H9 (cell line): ENCODE measurements around the gene VRK1. TPM values are rescaled to one million over a fixed set of nuclear protein-coding genes. Genes with fewer than 3 reads are reported as not detected.

Experiments
- DNase-seq: peaks from one replicate; pipeline ENCODE4 v3.0.0-alpha.2; 2017
- H2AFZ ChIP-seq: one replicate; pipeline ENCODE4 v1.6.1; 2013; ENCODE audit warnings: mild to moderate bottlenecking, low read length, control low read depth, moderate library complexity
- H2AK5ac ChIP-seq: 2 replicates; pipeline ENCODE4 v1.6.1; 2013; ENCODE audit warnings: low read length, control low read depth, mixed read lengths; ENCODE audit not compliant: insufficient read length
- H2BK120ac ChIP-seq: one replicate; pipeline ENCODE4 v1.6.1; 2013; ENCODE audit warnings: low read depth, mild to moderate bottlenecking, low read length, control low read depth, inconsistent platforms; ENCODE audit not compliant: poor library complexity, severe bottlenecking
- H2BK12ac ChIP-seq: 2 replicates; pipeline ENCODE4 v1.6.1; 2013; ENCODE audit warnings: low read length, control low read depth, mixed read lengths, low read depth; ENCODE audit not compliant: insufficient read length
- H2BK15ac ChIP-seq: 2 replicates; pipeline ENCODE4 v1.6.1; 2013; ENCODE audit warnings: low read depth, low read length, control low read depth
- H2BK20ac ChIP-seq: one replicate; pipeline ENCODE4 v1.6.1; 2013; ENCODE audit warnings: low read depth, mild to moderate bottlenecking, low read length, control low read depth, inconsistent platforms; ENCODE audit not compliant: poor library complexity, severe bottlenecking
- H2BK5ac ChIP-seq: 2 replicates; pipeline ENCODE4 v1.6.1; 2013; ENCODE audit warnings: low read length, control low read depth, mixed read lengths; ENCODE audit not compliant: insufficient read length
- H3K14ac ChIP-seq: 2 replicates; pipeline ENCODE4 v1.6.1; 2013; ENCODE audit warnings: low read length, control low read depth; ENCODE audit not compliant: insufficient read depth
- H3K18ac ChIP-seq: 2 replicates; pipeline ENCODE4 v1.6.1; 2013; ENCODE audit warnings: low read depth, mild to moderate bottlenecking, mixed read lengths, low read length, control low read depth; ENCODE audit not compliant: insufficient read length
- H3K23ac ChIP-seq: 2 replicates; pipeline ENCODE4 v1.6.1; 2013; ENCODE audit warnings: low read length, control low read depth, mixed read lengths, low read depth; ENCODE audit not compliant: insufficient read length
- H3K23me2 ChIP-seq: 2 replicates; pipeline ENCODE4 v1.6.1; 2013; ENCODE audit warnings: low read depth, mild to moderate bottlenecking, mixed read lengths, low read length, control low read depth; ENCODE audit not compliant: insufficient read length, poor library complexity, severe bottlenecking
- H3K27ac ChIP-seq: 2 replicates; pipeline ENCODE4 v1.5.1; 2013; ENCODE audit warnings: low read length, control low read depth, mixed read lengths, low read depth; ENCODE audit not compliant: insufficient read length
- H3K27me3 ChIP-seq: 2 replicates; pipeline ENCODE4 v1.6.1; 2013; ENCODE audit warnings: low read length, control low read depth, inconsistent platforms; ENCODE audit not compliant: insufficient read depth
- H3K4ac ChIP-seq: 2 replicates; pipeline ENCODE4 v1.6.1; 2013; ENCODE audit warnings: low read depth, mild to moderate bottlenecking, control low read depth, inconsistent platforms, low read length, moderate library complexity
- H3K4me1 ChIP-seq: 2 replicates; pipeline ENCODE4 v1.6.1; 2013; ENCODE audit warnings: low read length, control low read depth, inconsistent platforms; ENCODE audit not compliant: insufficient read depth
- H3K4me2 ChIP-seq: 2 replicates; pipeline ENCODE4 v1.6.1; 2013; ENCODE audit warnings: low read length, control low read depth, mixed read lengths; ENCODE audit not compliant: insufficient read length, insufficient read depth
- H3K56ac ChIP-seq: 2 replicates; pipeline ENCODE4 v1.6.1; 2013; ENCODE audit warnings: low read depth, mild to moderate bottlenecking, mixed read lengths, low read length, control low read depth; ENCODE audit not compliant: insufficient read length
- H3K79me1 ChIP-seq: 2 replicates; pipeline ENCODE4 v1.6.1; 2013; ENCODE audit warnings: low read depth, mild to moderate bottlenecking, moderate library complexity, low read length, control low read depth, inconsistent platforms; ENCODE audit not compliant: insufficient read depth, poor library complexity, severe bottlenecking
- H3K79me2 ChIP-seq: 2 replicates; pipeline ENCODE4 v1.6.1; 2013; ENCODE audit warnings: low read length, control low read depth, inconsistent platforms; ENCODE audit not compliant: insufficient read depth
- H3K9ac ChIP-seq: 2 replicates; pipeline ENCODE4 v1.6.1; 2013; ENCODE audit warnings: low read length, control low read depth, mixed read lengths; ENCODE audit not compliant: insufficient read length; ENCODE audit errors: extremely low read depth
- H3K9me3 ChIP-seq: one replicate; pipeline ENCODE4 v1.6.1; 2013; ENCODE audit warnings: low read depth, low read length, inconsistent platforms; ENCODE audit not compliant: control insufficient read depth
- H3T11ph ChIP-seq: one replicate; pipeline ENCODE4 v1.6.1; 2013; ENCODE audit warnings: mild to moderate bottlenecking, low read length, control low read depth, inconsistent platforms
- H4K20me1 ChIP-seq: one replicate; pipeline ENCODE4 v1.6.1; 2013; ENCODE audit not compliant: control insufficient read depth, insufficient read length, insufficient read depth
- H4K5ac ChIP-seq: 2 replicates; pipeline ENCODE4 v1.6.1; 2013; ENCODE audit warnings: low read depth, mild to moderate bottlenecking, mixed read lengths, low read length, control low read depth; ENCODE audit not compliant: insufficient read length
- H4K8ac ChIP-seq: replicated peaks from 2 replicates; pipeline ENCODE4 v1.6.1; 2013; ENCODE audit warnings: low read length, control low read depth, mixed read lengths, low read depth; ENCODE audit not compliant: insufficient read length
- H4K91ac ChIP-seq: 2 replicates; pipeline ENCODE4 v1.6.1; 2013; ENCODE audit warnings: low read depth, mild to moderate bottlenecking, moderate library complexity, mixed read lengths, low read length, control low read depth; ENCODE audit not compliant: insufficient read length
- H3K27ac Mint-ChIP-seq, 3 experiments: 2 replicates in 2 of 3; 3 replicates in 1 of 3; pipeline ENCODE4 v1.8.0; 2020 to 2021; ENCODE audit warnings: mixed read lengths in 3 of 3, mild to moderate bottlenecking in 1 of 3, moderate library complexity in 1 of 3
- H3K27me3 Mint-ChIP-seq: 2 replicates; pipeline ENCODE4 v1.8.0; 2021; ENCODE audit warnings: low read depth, mild to moderate bottlenecking, moderate library complexity, mixed read lengths
- H3K36me3 Mint-ChIP-seq, 3 experiments: 2 replicates in 2 of 3; 3 replicates in 1 of 3; pipeline ENCODE4 v1.8.0; 2020 to 2021; ENCODE audit warnings: low read depth in 3 of 3, mixed read lengths in 3 of 3; ENCODE audit not compliant: insufficient read depth in 1 of 3
- H3K4me1 Mint-ChIP-seq, 2 experiments: 2 replicates each; pipeline ENCODE4 v1.8.0; 2020; ENCODE audit warnings: mixed read lengths in 2 of 2
- H3K4me3 Mint-ChIP-seq, 2 experiments: 2 replicates in 1 of 2; 3 replicates in 1 of 2; pipeline ENCODE4 v1.8.0; 2020 to 2021; ENCODE audit warnings: mild to moderate bottlenecking in 2 of 2, mixed read lengths in 2 of 2, moderate library complexity in 1 of 2
- H3K9me3 Mint-ChIP-seq, 2 experiments: 2 replicates in 1 of 2; 3 replicates in 1 of 2; pipeline ENCODE4 v1.8.0; 2020; ENCODE audit warnings: mild to moderate bottlenecking in 2 of 2, mixed read lengths in 2 of 2, moderate library complexity in 1 of 2
- CTCF ChIP-seq: fragments of 200-600 bp; sonication (generic); conservative IDR thresholded peaks from 3 replicates; pipeline ENCODE4 v1.8.0; 2021; ENCODE audit warnings: antibody characterized with exemption, mild to moderate bottlenecking
- WGBS: extraction: QIAGEN DNeasy Blood & Tissue Kit; methylation state at CpG from one replicate; pipeline ENCODE4 v1.1.7; 2013; ENCODE audit warnings: missing lambda C conversion rate, low lambda C conversion rate, mixed read lengths; ENCODE audit not compliant: insufficient read length; ENCODE audit errors: extremely low coverage; 5-methylcytosine and 5-hydroxymethylcytosine counted together
- total RNA-seq: library from RNA; stranded (reverse); gene quantifications from 2 replicates; pipeline ENCODE4 v1.2.1, GENCODE V29; 2021

The VRK1 gene
- total RNA-seq, 1 experiment from 2014 or later: 55.7 TPM

GRCh38 chr14:96897184-96897583 lies 100.0 kb downstream of the VRK1 start:
- Histone ChIP-seq H3K27ac (no peak overlapping the region), H2BK15ac (no peak overlapping the region), H4K91ac (no peak overlapping the region), H3K4me1 (no peaks in the 10 kb centered on the region), H2BK12ac (no peak overlapping the region), H2BK120ac (no peak overlapping the region), H3K23me2 (no peaks in the 10 kb centered on the region), H3K23ac (no peak overlapping the region), H3K18ac (no peak overlapping the region), H3K4me2 (no peak overlapping the region), H3K79me1 (no peaks in the 10 kb centered on the region), H2BK20ac (no peak overlapping the region), H3K56ac (no peak overlapping the region), H3K9me3 (no peaks in the 10 kb centered on the region), H3T11ph (no peak overlapping the region), H3K27me3 (no peaks in the 10 kb centered on the region), H2BK5ac (no peak overlapping the region), H4K5ac (no peak overlapping the region), H4K8ac (no peak overlapping the region), H3K14ac (no peak overlapping the region), H2AK5ac (no peak overlapping the region), H3K9ac (no peak overlapping the region), H3K4ac (no peak overlapping the region), H2AFZ (no peak overlapping the region), H3K79me2 (no peaks in the 10 kb centered on the region), H4K20me1 (no peaks in the 10 kb centered on the region)
- H3K36me3 Mint-ChIP-seq: no peaks in the 10 kb centered on the region; a peak in 2 of 7 replicates
- no peaks in the 10 kb centered on the region for H3K27me3 Mint-ChIP-seq
- TF ChIP-seq CTCF: no peak
- H3K4me3 Mint-ChIP-seq: no peak overlapping the region
- H3K9me3 Mint-ChIP-seq: no peaks in the 10 kb centered on the region
- no peak for DNase-seq
- 0 out of 7 replicates have a peak overlapping the region, but pooled peaks of 1 of the 3 experiments have one; percentile 27 for H3K27ac Mint-ChIP-seq
- WGBS: no CpG with 5 or more reads among the region's 5 CpGs
- peaks cover 8 to 10% of the 10 kb centered on the region in 2 experiments for H3K4me1 Mint-ChIP-seq
